GM10266 (cell line): Measurements from ENCODE around the gene EML6.

ENCODE experiments used
- DNase-seq: peaks from one replicate; pipeline ENCODE4 v3.0.0; 2012; ENCODE audit errors: extremely low spot score
- CTCF ChIP-seq: IDR thresholded peaks from 2 replicates; pipeline ENCODE4 v1.5.1; 2012; ENCODE audit warnings: mild to moderate bottlenecking, low read depth; ENCODE audit not compliant: control insufficient read depth, insufficient read depth; ENCODE audit errors: missing control alignments

Gene EML6

DNA sequence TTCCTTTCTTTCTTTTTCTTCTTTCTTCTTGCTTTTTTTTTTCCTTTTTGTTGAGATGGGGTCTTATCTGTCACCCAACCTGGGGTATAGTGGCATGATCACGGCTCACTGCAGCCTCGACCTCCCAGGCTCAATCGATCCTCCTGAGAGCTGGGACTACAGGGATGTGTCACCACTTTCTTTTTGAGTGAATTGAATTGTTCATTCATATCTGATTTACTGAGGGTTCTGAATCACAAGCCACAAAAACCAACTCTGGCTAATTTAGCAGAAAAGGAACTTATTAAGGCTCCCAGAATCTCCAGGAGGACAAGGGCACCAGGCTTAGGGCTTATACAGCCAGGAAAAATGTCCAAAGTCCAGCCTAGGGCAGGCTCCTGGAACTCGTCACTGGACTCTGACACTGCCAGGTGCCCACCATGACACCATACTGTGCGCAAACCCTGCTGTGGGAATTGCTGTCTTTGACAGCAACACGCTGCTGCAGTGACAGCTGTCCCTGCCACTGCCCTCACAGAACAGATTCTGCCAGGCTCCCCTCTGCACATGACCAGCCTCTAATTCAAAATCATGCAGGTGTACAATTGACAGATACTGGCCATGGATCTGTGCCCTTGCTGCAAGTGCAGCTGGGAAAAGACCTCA, 42.9 kb upstream of the EML6 start:
- no peak for DNase-seq
- TF ChIP-seq CTCF, result no peak

- DNase-seq, result no peak
- TF ChIP-seq CTCF, result no peak
Observed at GRCh38 chr2:54681416-54681815, 42.0 kb upstream of the EML6 start.

GRCh38 chr2:54683596-54683995, 39.9 kb upstream of the EML6 start:
- DNase-seq, result no peak
- TF ChIP-seq CTCF, result no peak

- TF ChIP-seq CTCF, result no peak
- no peak for DNase-seq
Observed at GRCh38 chr2:54685263-54685775, 38.1 kb upstream of the EML6 start.

DNA sequence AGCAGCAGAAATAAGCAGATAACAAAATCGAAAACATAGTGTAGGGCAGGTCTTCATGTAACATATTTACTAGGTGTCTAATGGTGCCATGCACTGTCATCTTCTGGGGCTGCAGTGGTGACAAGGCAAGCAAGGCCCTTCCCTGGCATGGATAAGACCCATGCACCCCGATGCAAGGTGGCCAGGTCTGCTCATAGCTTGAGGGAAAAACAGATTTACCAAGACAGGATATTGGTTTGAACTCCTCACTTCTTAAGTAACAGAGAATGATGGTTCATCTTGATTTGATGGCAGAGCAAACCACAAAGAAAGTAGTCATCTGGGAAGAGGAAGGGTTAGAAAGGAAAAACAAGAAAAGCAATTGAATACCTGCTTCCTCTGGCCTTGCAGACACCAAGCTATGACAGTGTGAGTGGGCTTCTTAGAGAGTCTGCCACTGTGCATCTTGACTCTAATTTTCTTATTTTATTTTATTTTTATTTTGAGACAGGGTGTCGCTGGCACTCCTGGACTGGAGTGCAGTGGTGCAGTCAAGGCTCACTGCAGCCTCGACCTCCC, 35.8 kb upstream of the EML6 start:
- TF ChIP-seq CTCF, result no peak
- DNase-seq, result no peak

DNA sequence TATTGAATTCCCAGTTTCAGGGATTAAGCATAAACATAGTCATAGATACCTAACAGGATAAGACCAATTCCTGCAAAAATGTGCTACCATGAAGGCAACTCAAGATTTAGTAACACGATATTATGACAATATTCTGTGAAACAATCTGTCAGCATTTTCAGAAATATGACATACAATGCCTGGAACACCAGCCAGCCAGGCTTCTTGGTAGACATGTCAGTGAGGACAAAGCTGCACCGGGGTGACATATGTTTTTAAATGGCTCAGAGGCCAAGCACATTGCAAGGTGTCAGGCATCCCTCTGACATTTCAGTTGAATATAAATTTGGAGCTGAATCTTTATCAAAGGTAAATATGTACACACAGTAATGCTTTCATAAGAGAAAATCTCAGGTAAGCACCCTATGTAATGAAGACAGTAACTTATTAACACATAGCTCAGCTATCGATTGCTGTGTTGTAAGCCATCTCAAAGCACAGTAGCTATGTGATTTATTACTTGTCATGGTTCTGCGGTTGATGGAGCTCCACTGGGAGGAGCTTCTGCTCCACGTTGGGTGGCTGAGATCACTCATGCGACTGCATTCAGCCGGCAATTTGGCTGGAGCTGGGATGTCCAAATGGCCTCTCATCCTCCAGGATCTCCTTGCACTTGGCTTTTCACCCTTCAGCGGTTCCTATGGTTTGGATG, 31.9 kb upstream of the EML6 start:
- DNase-seq, result no peak
- no peak for TF ChIP-seq CTCF

- no peak for DNase-seq
- no peak for TF ChIP-seq CTCF
Observed at GRCh38 chr2:54692556-54692955, 30.9 kb upstream of the EML6 start.
